ENCODE data around the gene CHRNB2. TPM values are rescaled to one million over a fixed set of nuclear protein-coding genes. Genes with fewer than 3 reads are reported as not detected.
A peak's percentile ranks its signal among the peaks of the same experiment; 100 is the strongest.

The CHRNB2 gene
- total RNA-seq, 1 donor: under 0.01 TPM

GRCh38 chr1:154598871-154599635 lies 31.5 kb downstream of the CHRNB2 start:
- H4K20me1 ChIP-seq (ENCODE audit: insufficient read depth, low read length): peaks cover 71% of the 10 kb centered on the region
- peak overlapping the region; percentile 1 for H3K4me2 ChIP-seq (ENCODE audit: insufficient read depth, low read length)
- H3K4me1 ChIP-seq (ENCODE audit: insufficient read depth, low read length): peaks cover 22% of the 10 kb centered on the region
- H3K27ac ChIP-seq (ENCODE audit: low read depth, low read length): peak overlapping the region; percentile 26
- no peaks in the 10 kb centered on the region for H3K9me3 ChIP-seq (ENCODE audit: low read depth, low read length)
- peaks cover 61% of the 10 kb centered on the region for H3K36me3 ChIP-seq (ENCODE audit: insufficient read depth, low read length)
- no peak for DNase-seq (ENCODE audit: insufficient read length, low spot score, missing footprints)
- H2AFZ ChIP-seq (ENCODE audit: low read length): no peak overlapping the region
- H3K79me2 ChIP-seq (ENCODE audit: insufficient read depth, low read length): peaks cover 77% of the 10 kb centered on the region
- H3K27me3 ChIP-seq (ENCODE audit: insufficient read depth, low read length): no peaks in the 10 kb centered on the region
- TF ChIP-seq CTCF (IDR thresholded peaks at IDR 0.05; ENCODE audit: extremely low read depth, low read depth, low read length): no peak
- H3K4me3 ChIP-seq (ENCODE audit: insufficient read depth, low read length): no peak overlapping the region

GRCh38 chr1:154599658-154600057 lies 32.1 kb downstream of the CHRNB2 start:
- Histone ChIP-seq H3K9me3 (ENCODE audit: low read depth, low read length) (no peaks in the 10 kb centered on the region), H3K36me3 (ENCODE audit: insufficient read depth, low read length) (peaks cover 55% of the 10 kb centered on the region), H3K4me3 (ENCODE audit: insufficient read depth, low read length) (no peak overlapping the region), H3K4me1 (ENCODE audit: insufficient read depth, low read length) (peaks cover 22% of the 10 kb centered on the region), H3K27ac (ENCODE audit: low read depth, low read length) (peak overlapping the region; percentile 26), H2AFZ (ENCODE audit: low read length) (no peak overlapping the region), H3K79me2 (ENCODE audit: insufficient read depth, low read length) (peaks cover 81% of the 10 kb centered on the region), H3K4me2 (ENCODE audit: insufficient read depth, low read length) (peak overlapping the region; percentile 1), H4K20me1 (ENCODE audit: insufficient read depth, low read length) (peaks cover 75% of the 10 kb centered on the region), H3K27me3 (ENCODE audit: insufficient read depth, low read length) (no peaks in the 10 kb centered on the region)
- no peak for DNase-seq (ENCODE audit: insufficient read length, low spot score, missing footprints)
- TF ChIP-seq CTCF (IDR thresholded peaks at IDR 0.05; ENCODE audit: extremely low read depth, low read depth, low read length): no peak

GRCh38 chr1:154603317-154603716 lies 35.7 kb downstream of the CHRNB2 start:
- no peak for DNase-seq (ENCODE audit: insufficient read length, low spot score, missing footprints)
- H3K27me3 ChIP-seq (ENCODE audit: insufficient read depth, low read length): no peaks in the 10 kb centered on the region
- H3K4me3 ChIP-seq (ENCODE audit: insufficient read depth, low read length): no peak overlapping the region
- no peak overlapping the region for H3K4me2 ChIP-seq (ENCODE audit: insufficient read depth, low read length)
- H3K27ac ChIP-seq (ENCODE audit: low read depth, low read length): no peak overlapping the region
- H4K20me1 ChIP-seq (ENCODE audit: insufficient read depth, low read length): peaks cover 70% of the 10 kb centered on the region
- H3K79me2 ChIP-seq (ENCODE audit: insufficient read depth, low read length): peaks cover 88% of the 10 kb centered on the region
- H3K36me3 ChIP-seq (ENCODE audit: insufficient read depth, low read length): peaks cover 21% of the 10 kb centered on the region
- no peaks in the 10 kb centered on the region for H3K9me3 ChIP-seq (ENCODE audit: low read depth, low read length)
- H3K4me1 ChIP-seq (ENCODE audit: insufficient read depth, low read length): peaks cover 27% of the 10 kb centered on the region
- no peak for TF ChIP-seq CTCF (IDR thresholded peaks at IDR 0.05; ENCODE audit: extremely low read depth, low read depth, low read length)
- H2AFZ ChIP-seq (ENCODE audit: low read length): no peak overlapping the region

GRCh38 chr1:154605534-154605933 lies 38.0 kb downstream of the CHRNB2 start:
- H3K4me3 ChIP-seq (ENCODE audit: insufficient read depth, low read length): no peak overlapping the region
- H3K27me3 ChIP-seq (ENCODE audit: insufficient read depth, low read length): no peaks in the 10 kb centered on the region

More at GRCh38 chr1:154605534-154605933, 38.0 kb downstream of the CHRNB2 start:
- Histone ChIP-seq H3K9me3 (ENCODE audit: low read depth, low read length) (no peaks in the 10 kb centered on the region), H3K4me2 (ENCODE audit: insufficient read depth, low read length) (no peak overlapping the region), H2AFZ (ENCODE audit: low read length) (no peak overlapping the region), H3K36me3 (ENCODE audit: insufficient read depth, low read length) (peaks cover 18% of the 10 kb centered on the region), H3K79me2 (ENCODE audit: insufficient read depth, low read length) (peaks cover 93% of the 10 kb centered on the region), H3K27ac (ENCODE audit: low read depth, low read length) (no peak overlapping the region), H3K4me1 (ENCODE audit: insufficient read depth, low read length) (peaks cover 19% of the 10 kb centered on the region), H4K20me1 (ENCODE audit: insufficient read depth, low read length) (peaks cover 61% of the 10 kb centered on the region)
- no peak for DNase-seq (ENCODE audit: insufficient read length, low spot score, missing footprints)
- no peak for TF ChIP-seq CTCF (IDR thresholded peaks at IDR 0.05; ENCODE audit: extremely low read depth, low read depth, low read length)

All from osteoblast (primary cell).